ENCODE data around the gene CHMP1A.

GRCh38 chr16:89646906-89647305 lies 10.6 kb downstream of the CHMP1A start:
- TF ChIP-seq POLR2A (IDR thresholded peaks at IDR 0.05) (no peak), CTCF (IDR thresholded peaks at IDR 0.05) (no peak), POLR2AphosphoS5 (IDR thresholded peaks at IDR 0.05) (no peak)

All from prostate gland (tissue), 2 donors.